Measurements from ENCODE around the gene B3GLCT. TPM values are rescaled to one million over a fixed set of nuclear protein-coding genes. Genes with fewer than 3 reads are reported as not detected.

B3GLCT gene
- total RNA-seq, 1 donor from 2014 or later = 11.2 TPM

GRCh38 chr13:31310786-31311185, 111.0 kb downstream of the B3GLCT start:
- Mint-ChIP-seq H3K27ac (ENCODE audit: unreplicated experiment) (no peak overlapping the region), H3K4me1 (ENCODE audit: low read depth, unreplicated experiment) (no peaks in the 10 kb centered on the region), H3K27me3 (ENCODE audit: low read depth, unreplicated experiment) (no peaks in the 10 kb centered on the region), H3K36me3 (ENCODE audit: low read depth, unreplicated experiment) (peaks cover 30% of the 10 kb centered on the region), H3K4me3 (ENCODE audit: unreplicated experiment) (no peak overlapping the region), H3K9me3 (ENCODE audit: unreplicated experiment) (peaks cover 27% of the 10 kb centered on the region)
- H4K20me1 ChIP-seq (ENCODE audit: insufficient read depth, low read length) = no peaks in the 10 kb centered on the region
- H3K9ac ChIP-seq (ENCODE audit: low read length) = no peak overlapping the region
- H3K27me3 ChIP-seq (ENCODE audit: insufficient read depth, low read length) = no peaks in the 10 kb centered on the region
- H3K4me3 ChIP-seq (ENCODE audit: insufficient read depth, low read depth, low read length) = no peak overlapping the region
- TF ChIP-seq EZH2 (IDR thresholded peaks at IDR 0.05; ENCODE audit: insufficient read depth, low read length) (no peak), CTCF (IDR thresholded peaks at IDR 0.05; ENCODE audit: insufficient read depth, low read depth, low read length) (no peak)
- H3K9me3 ChIP-seq (ENCODE audit: insufficient read depth, low read depth, low read length) = no peaks in the 10 kb centered on the region
- FAIRE-seq (no peak), DNase-seq (ENCODE audit: low read depth) (no peak)
- H2AFZ ChIP-seq (ENCODE audit: low read depth, low read length) = no peak overlapping the region
- no peaks in the 10 kb centered on the region for H3K36me3 ChIP-seq (ENCODE audit: insufficient read depth, low read length)
- no peak overlapping the region for H3K4me2 ChIP-seq (ENCODE audit: low read length)
- H3K27ac ChIP-seq (ENCODE audit: low read depth, low read length) = no peak overlapping the region
- H3K4me1 ChIP-seq (ENCODE audit: insufficient read depth, low read length) = no peaks in the 10 kb centered on the region
- no peaks in the 10 kb centered on the region for H3K79me2 ChIP-seq (ENCODE audit: insufficient read depth, low read length)

DNA sequence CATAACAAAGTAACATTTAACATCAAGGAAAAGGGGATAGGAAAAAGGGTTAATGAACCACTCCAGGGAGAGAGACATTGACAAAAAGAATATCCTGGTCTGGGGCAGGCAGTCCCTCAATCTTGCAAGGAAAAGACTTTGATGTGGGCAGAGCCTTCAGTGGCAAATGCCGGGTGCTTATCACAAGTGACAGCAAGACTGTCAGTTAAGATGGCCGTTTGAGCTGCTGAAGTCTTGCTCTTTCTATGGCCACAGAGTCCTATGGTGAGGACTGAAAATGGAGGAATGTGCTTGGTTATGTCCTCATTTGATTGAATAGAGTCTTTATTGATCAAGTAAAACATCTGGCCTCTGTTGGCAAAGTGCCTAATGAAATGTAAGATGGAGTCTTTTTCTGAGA, 112.1 kb downstream of the B3GLCT start:
- Mint-ChIP-seq H3K9me3 (ENCODE audit: unreplicated experiment) (peaks cover 27% of the 10 kb centered on the region), H3K4me1 (ENCODE audit: low read depth, unreplicated experiment) (no peaks in the 10 kb centered on the region), H3K36me3 (ENCODE audit: low read depth, unreplicated experiment) (peaks cover 30% of the 10 kb centered on the region), H3K27me3 (ENCODE audit: low read depth, unreplicated experiment) (no peaks in the 10 kb centered on the region), H3K27ac (ENCODE audit: unreplicated experiment) (no peak overlapping the region), H3K4me3 (ENCODE audit: unreplicated experiment) (no peak overlapping the region)
- Histone ChIP-seq H3K4me1 (ENCODE audit: insufficient read depth, low read length) (no peaks in the 10 kb centered on the region), H2AFZ (ENCODE audit: low read depth, low read length) (no peak overlapping the region), H3K4me3 (ENCODE audit: insufficient read depth, low read depth, low read length) (no peak overlapping the region), H3K9ac (ENCODE audit: low read length) (no peak overlapping the region), H4K20me1 (ENCODE audit: insufficient read depth, low read length) (no peaks in the 10 kb centered on the region), H3K9me3 (ENCODE audit: insufficient read depth, low read depth, low read length) (no peaks in the 10 kb centered on the region), H3K27me3 (ENCODE audit: insufficient read depth, low read length) (no peaks in the 10 kb centered on the region), H3K79me2 (ENCODE audit: insufficient read depth, low read length) (no peaks in the 10 kb centered on the region), H3K4me2 (ENCODE audit: low read length) (no peak overlapping the region), H3K36me3 (ENCODE audit: insufficient read depth, low read length) (no peaks in the 10 kb centered on the region), H3K27ac (ENCODE audit: low read depth, low read length) (no peak overlapping the region)
- no peak for TF ChIP-seq EZH2 (IDR thresholded peaks at IDR 0.05; ENCODE audit: insufficient read depth, low read length)
- no peak for TF ChIP-seq CTCF (IDR thresholded peaks at IDR 0.05; ENCODE audit: insufficient read depth, low read depth, low read length)
- no peak for FAIRE-seq
- DNase-seq (ENCODE audit: low read depth) = no peak

GRCh38 chr13:31314961-31315360, 115.2 kb downstream of the B3GLCT start:
- Mint-ChIP-seq H3K4me3 (ENCODE audit: unreplicated experiment) (no peak overlapping the region), H3K4me1 (ENCODE audit: low read depth, unreplicated experiment) (no peaks in the 10 kb centered on the region), H3K27ac (ENCODE audit: unreplicated experiment) (no peak overlapping the region), H3K36me3 (ENCODE audit: low read depth, unreplicated experiment) (peaks cover 25% of the 10 kb centered on the region), H3K9me3 (ENCODE audit: unreplicated experiment) (peaks cover 27% of the 10 kb centered on the region), H3K27me3 (ENCODE audit: low read depth, unreplicated experiment) (no peaks in the 10 kb centered on the region)
- no peak overlapping the region for H3K4me2 ChIP-seq (ENCODE audit: low read length)
- no peaks in the 10 kb centered on the region for H3K79me2 ChIP-seq (ENCODE audit: insufficient read depth, low read length)
- no peak overlapping the region for H3K27ac ChIP-seq (ENCODE audit: low read depth, low read length)
- DNase-seq (ENCODE audit: low read depth) = no peak
- no peak overlapping the region for H3K9ac ChIP-seq (ENCODE audit: low read length)
- no peaks in the 10 kb centered on the region for H3K9me3 ChIP-seq (ENCODE audit: insufficient read depth, low read depth, low read length)
- TF ChIP-seq CTCF (IDR thresholded peaks at IDR 0.05; ENCODE audit: insufficient read depth, low read depth, low read length) (no peak), EZH2 (IDR thresholded peaks at IDR 0.05; ENCODE audit: insufficient read depth, low read length) (no peak)
- H3K4me1 ChIP-seq (ENCODE audit: insufficient read depth, low read length) = no peaks in the 10 kb centered on the region
- H2AFZ ChIP-seq (ENCODE audit: low read depth, low read length) = no peak overlapping the region
- no peaks in the 10 kb centered on the region for H3K27me3 ChIP-seq (ENCODE audit: insufficient read depth, low read length)
- no peak overlapping the region for H3K4me3 ChIP-seq (ENCODE audit: insufficient read depth, low read depth, low read length)
- H3K36me3 ChIP-seq (ENCODE audit: insufficient read depth, low read length) = no peaks in the 10 kb centered on the region
- no peak for FAIRE-seq
- no peaks in the 10 kb centered on the region for H4K20me1 ChIP-seq (ENCODE audit: insufficient read depth, low read length)

All from astrocyte (in vitro differentiated cells and primary cell).